ELR (cell line): ENCODE data around the gene GNAS-AS1.

Experiments
- DNase-seq: peaks from one replicate; pipeline ENCODE4 v3.0.0-alpha.2; 2015; ENCODE audit warnings: low read depth

Gene GNAS-AS1

DNA sequence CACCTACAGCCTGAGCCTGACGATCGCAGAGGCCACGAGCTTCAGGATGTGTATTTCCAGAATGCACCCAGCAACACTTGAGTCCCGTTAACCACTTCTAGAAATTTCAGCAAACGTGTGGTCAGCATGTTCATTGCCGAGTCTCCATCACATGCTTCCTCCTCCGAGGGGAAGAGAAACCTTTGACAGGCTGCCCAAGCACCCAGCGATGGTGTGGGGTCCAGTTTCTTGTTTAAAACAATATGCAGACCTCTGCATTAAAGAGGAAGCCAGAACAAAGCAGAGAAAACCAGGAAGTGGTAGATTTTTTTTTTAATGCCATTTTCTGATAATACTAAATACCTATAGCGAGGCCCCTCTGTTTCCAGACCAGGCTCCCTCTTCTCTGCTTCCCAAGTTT, 71.9 kb downstream of the GNAS-AS1 start:
- DNase-seq, result no peak

DNA sequence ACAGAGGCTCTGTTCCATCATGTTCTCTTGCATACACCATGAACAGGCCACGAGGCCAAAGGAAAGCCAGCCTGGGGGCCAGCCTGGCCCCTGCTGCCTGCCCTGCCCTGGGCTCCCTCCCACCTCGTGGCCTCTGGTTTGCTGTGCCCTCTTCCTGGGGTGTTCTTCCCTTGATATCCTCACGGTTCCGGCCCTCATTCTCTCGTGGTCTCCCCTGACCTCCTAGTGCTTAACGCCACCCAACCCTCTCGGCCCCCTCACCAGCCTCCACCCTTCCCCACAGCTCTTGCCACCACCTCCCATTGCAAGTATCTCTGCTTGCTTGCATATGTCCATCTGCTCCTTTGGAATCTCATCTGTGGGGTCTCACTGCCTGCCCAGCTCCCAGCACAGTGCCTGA, 73.0 kb downstream of the GNAS-AS1 start:
- DNase-seq, result no peak

DNA sequence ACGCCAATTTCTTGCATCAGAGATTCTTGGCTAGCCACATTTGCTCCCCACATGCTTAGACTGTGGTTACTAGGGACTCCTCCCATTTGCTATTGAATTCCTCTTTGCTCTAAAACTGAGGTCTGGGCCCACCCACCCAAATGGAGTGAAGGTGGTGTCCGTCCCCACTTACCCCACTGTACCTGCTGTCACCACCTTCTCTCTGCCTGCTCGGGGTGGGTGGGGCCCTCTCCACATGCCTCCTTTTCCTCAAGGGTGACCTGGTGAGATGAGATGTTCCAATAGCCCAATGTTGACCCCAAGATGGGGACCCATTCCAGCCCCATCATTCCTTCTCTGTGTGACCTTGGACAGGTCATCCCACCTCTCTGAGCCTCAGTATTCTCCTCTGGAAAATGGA, 74.6 kb downstream of the GNAS-AS1 start:
- DNase-seq, result no peak

DNA sequence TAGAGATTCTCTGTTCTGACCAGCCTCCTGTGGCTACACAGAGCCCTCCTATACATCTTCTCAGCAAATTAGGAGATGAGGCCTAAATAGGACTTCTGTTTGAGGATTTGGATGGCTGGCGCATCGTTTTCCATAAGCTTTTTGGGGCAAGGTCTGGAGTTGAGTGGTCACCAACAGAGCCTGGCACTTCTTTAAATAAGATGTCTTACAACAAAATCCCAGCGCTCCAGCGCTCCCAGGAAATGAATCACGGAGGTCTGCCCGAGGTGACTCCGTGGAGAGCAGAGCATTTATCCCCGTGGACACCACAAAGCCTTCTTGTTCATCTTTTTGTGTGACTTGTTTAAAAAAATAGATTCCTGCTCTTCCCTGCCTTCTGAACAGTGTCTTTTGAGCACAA, 75.3 kb downstream of the GNAS-AS1 start:
- no peak for DNase-seq

DNA sequence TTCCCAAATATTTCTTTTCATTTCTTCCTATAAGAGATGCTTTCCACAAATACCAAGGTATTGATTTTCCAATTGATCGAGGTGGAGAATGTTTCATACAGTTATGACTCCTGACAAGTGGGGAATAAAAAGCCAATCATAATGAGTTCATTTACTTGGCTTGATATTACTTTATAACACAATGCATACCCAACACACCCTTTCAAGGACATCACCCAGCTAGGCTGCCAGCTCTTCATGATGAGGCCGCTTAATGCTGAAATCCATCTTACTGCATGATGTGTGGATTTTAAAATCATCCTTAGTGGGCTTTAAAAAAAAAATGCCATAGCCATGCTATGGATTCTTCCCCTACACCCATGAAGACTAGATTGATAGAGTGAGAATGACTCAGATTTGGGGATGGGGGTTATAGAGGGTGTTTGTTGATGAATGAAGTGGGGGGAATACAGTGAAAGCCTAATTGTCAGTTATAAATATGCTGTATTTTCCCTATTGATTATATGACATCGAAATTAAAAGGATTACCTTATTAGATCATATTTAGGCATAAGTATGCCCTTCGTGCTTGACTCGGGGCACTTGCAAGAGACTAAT, 75.9 kb downstream of the GNAS-AS1 start:
- no peak for DNase-seq

DNA sequence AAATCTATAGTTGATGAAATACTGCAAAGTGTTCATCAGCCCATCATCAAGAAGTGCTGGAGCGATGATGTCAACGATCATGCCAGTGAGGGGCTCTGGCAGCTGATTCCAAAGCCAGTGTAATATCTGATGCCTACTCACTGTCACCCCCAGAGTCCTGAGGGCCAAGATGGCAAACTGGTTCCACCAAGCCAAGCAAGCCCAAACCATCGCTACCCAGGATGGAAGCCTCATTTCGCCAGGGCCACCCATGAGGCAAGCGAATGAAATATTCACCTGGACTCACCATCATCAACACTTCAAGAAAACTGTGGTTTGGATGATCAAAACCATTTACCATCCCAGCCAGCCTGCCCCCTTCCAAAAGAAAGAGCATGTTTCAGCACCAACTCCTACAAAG, 76.5 kb downstream of the GNAS-AS1 start:
- DNase-seq, result no peak

DNA sequence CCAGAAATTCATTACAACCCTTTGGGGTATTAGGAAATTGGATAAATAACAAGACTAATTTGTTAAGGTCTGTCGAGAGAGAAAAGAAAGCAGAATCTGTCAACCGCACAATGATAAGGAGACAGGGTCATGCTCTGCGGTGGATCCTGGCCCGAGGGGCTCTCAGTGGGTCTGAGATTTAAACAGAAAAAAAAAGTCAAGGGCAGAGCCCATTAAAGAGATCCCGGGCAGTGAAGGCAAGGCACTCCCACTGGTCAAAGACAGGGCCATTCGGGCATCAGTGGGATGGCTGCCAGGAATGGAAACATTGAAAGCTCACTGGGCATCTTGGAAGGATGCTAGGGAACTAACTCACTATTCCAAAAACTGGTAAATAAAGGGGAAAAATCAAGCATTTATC, 77.9 kb downstream of the GNAS-AS1 start:
- DNase-seq, result no peak
